H1 (cell line): ENCODE data around the gene ZFAND2B. TPM values are rescaled to one million over a fixed set of nuclear protein-coding genes. Genes with fewer than 3 reads are reported as not detected.

Experiments used
- EGR1 ChIP-seq: IDR thresholded peaks from 2 replicates; pipeline ENCODE4 v1.6.1; 2011; ENCODE audit warnings: low read depth, low read length, borderline replicate concordance
- KDM5A ChIP-seq: fragments of 200-600 bp; IDR thresholded peaks from 2 replicates; pipeline ENCODE4 v1.7.1; 2012; ENCODE audit warnings: mild to moderate bottlenecking, low read length, inconsistent platforms, mixed read lengths
- TCF12 ChIP-seq: IDR thresholded peaks from 2 replicates; pipeline ENCODE4 v1.6.1; 2011; ENCODE audit warnings: low read depth, mild to moderate bottlenecking, low read length
- polyA plus RNA-seq, 7 experiments: library from polyadenylated mRNA; depleted of rRNA in 3 of 7; stranded (reverse) in 5 of 7; unstranded in 2 of 7; fragments of >200 nt in 5 of 7; fragments of 200-250 nt in 2 of 7; gene quantifications; 1 replicate in 5 of 7; 2 replicates in 1 of 7; 4 replicates in 1 of 7; pipeline versions ENCODE4 v1.2.1 to v1.2.3, GENCODE V29; 2011 to 2013; ENCODE audit warnings: missing spikeins in 2 of 7, mixed read lengths in 2 of 7
- total RNA-seq: library from RNA; stranded (reverse); fragmentation: NEBNext Ultra II Directional; extraction: Animal tissue kit (Norgen Biotek cat#: 25700); gene quantifications from 2 replicates; pipeline ENCODE4 v1.2.1, GENCODE V29; 2021
- TF ChIP-seq, protein P1 (sequence below): fragments of 300-600 bp; sonication (generic); IDR thresholded peaks from 2 replicates; pipeline ENCODE4 v1.7.1; 2012; ENCODE audit warnings: low read length, moderate library complexity, mild to moderate bottlenecking, inconsistent platforms; ENCODE audit not compliant: insufficient replicate concordance

Gene ZFAND2B
- total and polyA plus RNA-seq, 2 of the 8 experiments (the other 6 are each of a cell fraction or from before 2014, with no cell fraction given), result 16.0 to 17.9 TPM

DNA sequence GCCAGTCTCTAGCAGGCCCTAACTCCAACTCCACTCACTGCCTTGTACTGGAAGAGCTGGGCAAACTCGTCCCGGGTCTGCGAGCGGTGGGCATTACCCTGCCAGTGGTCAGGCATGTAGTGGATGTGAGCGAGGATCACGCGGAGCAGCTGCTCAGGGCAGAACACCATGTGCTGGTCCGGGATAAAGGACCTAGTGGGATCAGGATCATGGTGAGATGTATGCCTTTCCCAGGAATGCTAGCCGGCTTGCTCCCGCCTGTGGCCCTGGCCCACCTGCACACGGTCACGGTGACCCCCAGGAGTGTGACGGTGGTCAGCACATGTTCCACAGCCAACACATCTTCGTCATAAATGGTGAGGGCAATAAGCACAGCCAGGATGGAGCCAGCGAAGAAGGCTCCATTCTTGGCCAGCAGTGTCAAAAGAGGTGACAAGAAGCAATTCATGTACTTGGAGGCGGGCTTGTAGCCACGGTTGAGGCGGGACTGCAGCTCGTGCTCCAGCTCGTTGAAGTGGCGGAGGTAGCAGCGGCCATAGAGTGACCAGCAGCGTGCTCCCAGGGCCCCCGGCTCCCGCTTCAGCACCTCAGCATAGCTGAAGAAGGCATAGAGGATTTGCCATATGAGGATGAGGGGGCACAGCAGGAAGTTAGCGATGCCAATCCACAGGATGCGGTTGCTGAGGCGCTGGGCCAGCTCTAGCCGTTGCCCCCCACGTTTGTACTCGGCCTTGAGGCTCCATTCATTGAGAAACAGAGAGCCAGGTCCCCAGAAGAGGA is 17.4 kb downstream of the ZFAND2B start (continued):
- TF ChIP-seq, protein P1, sequence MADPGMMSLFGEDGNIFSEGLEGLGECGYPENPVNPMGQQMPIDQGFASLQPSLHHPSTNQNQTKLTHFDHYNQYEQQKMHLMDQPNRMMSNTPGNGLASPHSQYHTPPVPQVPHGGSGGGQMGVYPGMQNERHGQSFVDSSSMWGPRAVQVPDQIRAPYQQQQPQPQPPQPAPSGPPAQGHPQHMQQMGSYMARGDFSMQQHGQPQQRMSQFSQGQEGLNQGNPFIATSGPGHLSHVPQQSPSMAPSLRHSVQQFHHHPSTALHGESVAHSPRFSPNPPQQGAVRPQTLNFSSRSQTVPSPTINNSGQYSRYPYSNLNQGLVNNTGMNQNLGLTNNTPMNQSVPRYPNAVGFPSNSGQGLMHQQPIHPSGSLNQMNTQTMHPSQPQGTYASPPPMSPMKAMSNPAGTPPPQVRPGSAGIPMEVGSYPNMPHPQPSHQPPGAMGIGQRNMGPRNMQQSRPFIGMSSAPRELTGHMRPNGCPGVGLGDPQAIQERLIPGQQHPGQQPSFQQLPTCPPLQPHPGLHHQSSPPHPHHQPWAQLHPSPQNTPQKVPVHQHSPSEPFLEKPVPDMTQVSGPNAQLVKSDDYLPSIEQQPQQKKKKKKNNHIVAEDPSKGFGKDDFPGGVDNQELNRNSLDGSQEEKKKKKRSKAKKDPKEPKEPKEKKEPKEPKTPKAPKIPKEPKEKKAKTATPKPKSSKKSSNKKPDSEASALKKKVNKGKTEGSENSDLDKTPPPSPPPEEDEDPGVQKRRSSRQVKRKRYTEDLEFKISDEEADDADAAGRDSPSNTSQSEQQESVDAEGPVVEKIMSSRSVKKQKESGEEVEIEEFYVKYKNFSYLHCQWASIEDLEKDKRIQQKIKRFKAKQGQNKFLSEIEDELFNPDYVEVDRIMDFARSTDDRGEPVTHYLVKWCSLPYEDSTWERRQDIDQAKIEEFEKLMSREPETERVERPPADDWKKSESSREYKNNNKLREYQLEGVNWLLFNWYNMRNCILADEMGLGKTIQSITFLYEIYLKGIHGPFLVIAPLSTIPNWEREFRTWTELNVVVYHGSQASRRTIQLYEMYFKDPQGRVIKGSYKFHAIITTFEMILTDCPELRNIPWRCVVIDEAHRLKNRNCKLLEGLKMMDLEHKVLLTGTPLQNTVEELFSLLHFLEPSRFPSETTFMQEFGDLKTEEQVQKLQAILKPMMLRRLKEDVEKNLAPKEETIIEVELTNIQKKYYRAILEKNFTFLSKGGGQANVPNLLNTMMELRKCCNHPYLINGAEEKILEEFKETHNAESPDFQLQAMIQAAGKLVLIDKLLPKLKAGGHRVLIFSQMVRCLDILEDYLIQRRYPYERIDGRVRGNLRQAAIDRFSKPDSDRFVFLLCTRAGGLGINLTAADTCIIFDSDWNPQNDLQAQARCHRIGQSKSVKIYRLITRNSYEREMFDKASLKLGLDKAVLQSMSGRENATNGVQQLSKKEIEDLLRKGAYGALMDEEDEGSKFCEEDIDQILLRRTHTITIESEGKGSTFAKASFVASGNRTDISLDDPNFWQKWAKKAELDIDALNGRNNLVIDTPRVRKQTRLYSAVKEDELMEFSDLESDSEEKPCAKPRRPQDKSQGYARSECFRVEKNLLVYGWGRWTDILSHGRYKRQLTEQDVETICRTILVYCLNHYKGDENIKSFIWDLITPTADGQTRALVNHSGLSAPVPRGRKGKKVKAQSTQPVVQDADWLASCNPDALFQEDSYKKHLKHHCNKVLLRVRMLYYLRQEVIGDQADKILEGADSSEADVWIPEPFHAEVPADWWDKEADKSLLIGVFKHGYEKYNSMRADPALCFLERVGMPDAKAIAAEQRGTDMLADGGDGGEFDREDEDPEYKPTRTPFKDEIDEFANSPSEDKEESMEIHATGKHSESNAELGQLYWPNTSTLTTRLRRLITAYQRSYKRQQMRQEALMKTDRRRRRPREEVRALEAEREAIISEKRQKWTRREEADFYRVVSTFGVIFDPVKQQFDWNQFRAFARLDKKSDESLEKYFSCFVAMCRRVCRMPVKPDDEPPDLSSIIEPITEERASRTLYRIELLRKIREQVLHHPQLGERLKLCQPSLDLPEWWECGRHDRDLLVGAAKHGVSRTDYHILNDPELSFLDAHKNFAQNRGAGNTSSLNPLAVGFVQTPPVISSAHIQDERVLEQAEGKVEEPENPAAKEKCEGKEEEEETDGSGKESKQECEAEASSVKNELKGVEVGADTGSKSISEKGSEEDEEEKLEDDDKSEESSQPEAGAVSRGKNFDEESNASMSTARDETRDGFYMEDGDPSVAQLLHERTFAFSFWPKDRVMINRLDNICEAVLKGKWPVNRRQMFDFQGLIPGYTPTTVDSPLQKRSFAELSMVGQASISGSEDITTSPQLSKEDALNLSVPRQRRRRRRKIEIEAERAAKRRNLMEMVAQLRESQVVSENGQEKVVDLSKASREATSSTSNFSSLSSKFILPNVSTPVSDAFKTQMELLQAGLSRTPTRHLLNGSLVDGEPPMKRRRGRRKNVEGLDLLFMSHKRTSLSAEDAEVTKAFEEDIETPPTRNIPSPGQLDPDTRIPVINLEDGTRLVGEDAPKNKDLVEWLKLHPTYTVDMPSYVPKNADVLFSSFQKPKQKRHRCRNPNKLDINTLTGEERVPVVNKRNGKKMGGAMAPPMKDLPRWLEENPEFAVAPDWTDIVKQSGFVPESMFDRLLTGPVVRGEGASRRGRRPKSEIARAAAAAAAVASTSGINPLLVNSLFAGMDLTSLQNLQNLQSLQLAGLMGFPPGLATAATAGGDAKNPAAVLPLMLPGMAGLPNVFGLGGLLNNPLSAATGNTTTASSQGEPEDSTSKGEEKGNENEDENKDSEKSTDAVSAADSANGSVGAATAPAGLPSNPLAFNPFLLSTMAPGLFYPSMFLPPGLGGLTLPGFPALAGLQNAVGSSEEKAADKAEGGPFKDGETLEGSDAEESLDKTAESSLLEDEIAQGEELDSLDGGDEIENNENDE, result no peak
- TF ChIP-seq EGR1 (no peak), KDM5A (no peak), TCF12 (no peak)
